SK-N-SH treated with all-trans-retinoic acid at 6 μM for 48 hours (cell line): ENCODE measurements around the gene SLC25A10.

Source experiments
- ATAC-seq: fragments of 200-7000 bp; cut with Tn5 transposase; 3 replicates; pipeline ENCODE4 v1.9.1; 2020; ENCODE audit warnings: mild to moderate bottlenecking, moderate library complexity
- ARNTL ChIP-seq: fragments of 450-650 bp; formaldehyde crosslinking; IDR thresholded peaks from 2 replicates; pipeline ENCODE4 v1.5.0; 2020; ENCODE audit warnings: low read depth, mild to moderate bottlenecking, moderate library complexity, borderline replicate concordance
- BACH2 ChIP-seq: fragments of 250-450 bp; sonication (Bioruptor Pico); IDR thresholded peaks from 2 replicates; pipeline ENCODE4 v1.9.0; 2021; ENCODE audit warnings: mild to moderate bottlenecking, borderline replicate concordance
- CREB5 ChIP-seq: fragments of 250-450 bp; sonication (Bioruptor Pico); IDR thresholded peaks from 2 replicates; pipeline ENCODE4 v1.5.1; 2020; ENCODE audit warnings: low read depth, mild to moderate bottlenecking, moderate library complexity
- CSDC2 ChIP-seq: fragments of 250-450 bp; sonication (Bioruptor Pico); IDR thresholded peaks from 2 replicates; pipeline ENCODE4 v1.5.0; 2020; ENCODE audit warnings: mild to moderate bottlenecking, moderate library complexity
- CSRNP3 ChIP-seq: fragments of 250-450 bp; sonication (Bioruptor Pico); IDR thresholded peaks from 2 replicates; pipeline ENCODE4 v1.5.1; 2021; ENCODE audit warnings: mild to moderate bottlenecking, moderate library complexity
- ESRRG ChIP-seq: fragments of 250-450 bp; sonication (Bioruptor Pico); IDR thresholded peaks from 2 replicates; pipeline ENCODE4 v1.6.1; 2021; ENCODE audit warnings: mild to moderate bottlenecking
- GLIS3 ChIP-seq: fragments of 250-450 bp; sonication (Bioruptor Pico); IDR thresholded peaks from 2 replicates; pipeline ENCODE4 v1.5.0; 2020; ENCODE audit warnings: mild to moderate bottlenecking, moderate library complexity
- ISL1 ChIP-seq: fragments of 250-450 bp; sonication (Bioruptor Pico); IDR thresholded peaks from 2 replicates; pipeline ENCODE4 v2.1.2; 2022; ENCODE audit warnings: mild to moderate bottlenecking, moderate library complexity
- OSR1 ChIP-seq: fragments of 250-450 bp; sonication (Bioruptor Pico); IDR thresholded peaks from 2 replicates; pipeline ENCODE4 v1.8.0; 2022; ENCODE audit warnings: moderate library complexity, mild to moderate bottlenecking, inconsistent platforms
- PATZ1 ChIP-seq: fragments of 250-450 bp; sonication (Bioruptor Pico); IDR thresholded peaks from 2 replicates; pipeline ENCODE4 v1.8.0; 2020; ENCODE audit warnings: mild to moderate bottlenecking, moderate library complexity, borderline replicate concordance
- POU6F1 ChIP-seq: fragments of 250-450 bp; sonication (Bioruptor Pico); IDR thresholded peaks from 2 replicates; pipeline ENCODE4 v1.8.0; 2021; ENCODE audit warnings: low read depth, mild to moderate bottlenecking, moderate library complexity, borderline replicate concordance
- PPARA ChIP-seq: fragments of 250-450 bp; sonication (Bioruptor Pico); IDR thresholded peaks from 2 replicates; pipeline ENCODE4 v1.5.0; 2020; ENCODE audit warnings: mild to moderate bottlenecking, borderline replicate concordance
- SNAI2 ChIP-seq: fragments of 250-450 bp; sonication (Bioruptor Pico); IDR thresholded peaks from 2 replicates; pipeline ENCODE4 v1.5.0; 2020; ENCODE audit warnings: mild to moderate bottlenecking, moderate library complexity
- TCF4 ChIP-seq: fragments of 250-450 bp; sonication (Bioruptor Pico); IDR thresholded peaks from 2 replicates; pipeline ENCODE4 v1.8.0; 2021; ENCODE audit warnings: mild to moderate bottlenecking, moderate library complexity, borderline replicate concordance
- TOX ChIP-seq: fragments of 250-450 bp; sonication (Bioruptor Pico); IDR thresholded peaks from 2 replicates; pipeline ENCODE4 v1.8.0; 2021; ENCODE audit warnings: mild to moderate bottlenecking, moderate library complexity, borderline replicate concordance
- TSHZ2 ChIP-seq: fragments of 250-450 bp; sonication (Bioruptor Pico); IDR thresholded peaks from 2 replicates; pipeline ENCODE4 v1.5.0; 2020; ENCODE audit warnings: mild to moderate bottlenecking, moderate library complexity
- ZC3H10 ChIP-seq: fragments of 250-450 bp; sonication (Bioruptor Pico); IDR thresholded peaks from 2 replicates; pipeline ENCODE4 v1.5.1; 2021; ENCODE audit warnings: mild to moderate bottlenecking, moderate library complexity
- ZFP3 ChIP-seq: fragments of 250-450 bp; sonication (Bioruptor Pico); IDR thresholded peaks from 2 replicates; pipeline ENCODE4 v1.5.0; 2020; ENCODE audit warnings: mild to moderate bottlenecking, moderate library complexity
- ZFP30 ChIP-seq: fragments of 450-650 bp; formaldehyde crosslinking; IDR thresholded peaks from 2 replicates; pipeline ENCODE4 v1.5.0; 2022; ENCODE audit warnings: mild to moderate bottlenecking, moderate library complexity
- ZNF565 ChIP-seq: fragments of 450-650 bp; formaldehyde crosslinking; conservative IDR thresholded peaks from 2 replicates; pipeline ENCODE4 v1.5.0; 2020; ENCODE audit warnings: low read depth, mild to moderate bottlenecking, moderate library complexity
- ZNF70 ChIP-seq: fragments of 450-650 bp; formaldehyde crosslinking; IDR thresholded peaks from 2 replicates; pipeline ENCODE4 v1.5.0; 2020; ENCODE audit warnings: mild to moderate bottlenecking, moderate library complexity
- ZNF8 ChIP-seq: fragments of 450-650 bp; formaldehyde crosslinking; IDR thresholded peaks from 2 replicates; pipeline ENCODE4 v1.5.0; 2020; ENCODE audit warnings: mild to moderate bottlenecking, moderate library complexity

Gene SLC25A10

GRCh38 chr17:81703747-81704654 is 8.1 kb upstream of the SLC25A10 start:
- TF ChIP-seq ISL1 (CRISPR knock-in tag), result no peak
- TF ChIP-seq ESRRG (CRISPR knock-in tag), result no peak
- no peak for TF ChIP-seq POU6F1
- TF ChIP-seq CSRNP3 (CRISPR knock-in tag), result no peak
- no peak for TF ChIP-seq BACH2
- TF ChIP-seq TCF4 (CRISPR knock-in tag), result no peak
- no peak for TF ChIP-seq ZNF565
- no peak for TF ChIP-seq SNAI2 (CRISPR knock-in tag)
- TF ChIP-seq GLIS3 (CRISPR knock-in tag), result no peak
- TF ChIP-seq CSDC2 (CRISPR knock-in tag), result no peak
- no peak for TF ChIP-seq ARNTL (CRISPR knock-in tag)
- TF ChIP-seq PPARA, result no peak
- TF ChIP-seq TSHZ2 (CRISPR knock-in tag), result no peak
- TF ChIP-seq CREB5, result no peak
- no peak for TF ChIP-seq ZC3H10
- no peak for TF ChIP-seq ZNF8
- no peak for TF ChIP-seq PATZ1 (CRISPR knock-in tag)
- no peak for TF ChIP-seq ZFP30 (CRISPR knock-in tag)
- no peak for TF ChIP-seq TOX
- no peak for ATAC-seq

- no peak for ATAC-seq
- TF ChIP-seq BACH2, result no peak
- no peak for TF ChIP-seq ARNTL (CRISPR knock-in tag)
- TF ChIP-seq ZFP3 (CRISPR knock-in tag), result no peak
- TF ChIP-seq SNAI2 (CRISPR knock-in tag), result no peak
- no peak for TF ChIP-seq CSDC2 (CRISPR knock-in tag)
- no peak for TF ChIP-seq ZFP30 (CRISPR knock-in tag)
- TF ChIP-seq OSR1 (CRISPR knock-in tag), result no peak
- no peak for TF ChIP-seq ESRRG (CRISPR knock-in tag)
- TF ChIP-seq ISL1 (CRISPR knock-in tag), result no peak
- no peak for TF ChIP-seq TOX
- TF ChIP-seq PPARA, result no peak
- no peak for TF ChIP-seq GLIS3 (CRISPR knock-in tag)
- TF ChIP-seq TCF4 (CRISPR knock-in tag), result no peak
- no peak for TF ChIP-seq CREB5
- no peak for TF ChIP-seq ZNF70 (CRISPR knock-in tag)
- TF ChIP-seq PATZ1 (CRISPR knock-in tag), result no peak
- no peak for TF ChIP-seq POU6F1
Observed at GRCh38 chr17:81705518-81706231, 6.4 kb upstream of the SLC25A10 start.
